GM19328 (cell line): Measurements from ENCODE around the gene PRSS37.

ENCODE experiments used
- ATAC-seq: cut with Tn5 transposase; IDR thresholded peaks from one replicate; pipeline ENCODE4 v1.9.1; 2021; ENCODE audit warnings: mild to moderate bottlenecking, moderate library complexity; ENCODE audit not compliant: unreplicated experiment

PRSS37 gene

GRCh38 chr7:141788296-141788695, 53.0 kb downstream of the PRSS37 start:
- no peak for ATAC-seq
